Activated T-cell treated with anti-CD3 and anti-CD28 coated beads, Interleukin-2, amount 50 U/mL, for 24 hours (primary cell): ENCODE data around the gene ATP13A2.

Source experiments
- DNase-seq: peaks from one replicate; pipeline ENCODE4 v3.0.0-alpha.2; 2020
- H3K27ac Mint-ChIP-seq: 2 replicates; pipeline ENCODE4 v1.8.0; 2020; ENCODE audit warnings: mild to moderate bottlenecking, mixed read lengths
- H3K27me3 Mint-ChIP-seq: 2 replicates; pipeline ENCODE4 v1.8.0; 2020; ENCODE audit warnings: mixed read lengths
- H3K36me3 Mint-ChIP-seq: 2 replicates; pipeline ENCODE4 v1.8.0; 2020; ENCODE audit warnings: low read depth, mixed read lengths
- H3K4me1 Mint-ChIP-seq: 2 replicates; pipeline ENCODE4 v1.8.0; 2020; ENCODE audit warnings: low read depth, mixed read lengths
- H3K4me3 Mint-ChIP-seq: 2 replicates; pipeline ENCODE4 v1.8.0; 2020; ENCODE audit warnings: mild to moderate bottlenecking, moderate library complexity, mixed read lengths
- H3K9me3 Mint-ChIP-seq: 2 replicates; pipeline ENCODE4 v1.8.0; 2020; ENCODE audit warnings: mixed read lengths

The ATP13A2 gene

DNA sequence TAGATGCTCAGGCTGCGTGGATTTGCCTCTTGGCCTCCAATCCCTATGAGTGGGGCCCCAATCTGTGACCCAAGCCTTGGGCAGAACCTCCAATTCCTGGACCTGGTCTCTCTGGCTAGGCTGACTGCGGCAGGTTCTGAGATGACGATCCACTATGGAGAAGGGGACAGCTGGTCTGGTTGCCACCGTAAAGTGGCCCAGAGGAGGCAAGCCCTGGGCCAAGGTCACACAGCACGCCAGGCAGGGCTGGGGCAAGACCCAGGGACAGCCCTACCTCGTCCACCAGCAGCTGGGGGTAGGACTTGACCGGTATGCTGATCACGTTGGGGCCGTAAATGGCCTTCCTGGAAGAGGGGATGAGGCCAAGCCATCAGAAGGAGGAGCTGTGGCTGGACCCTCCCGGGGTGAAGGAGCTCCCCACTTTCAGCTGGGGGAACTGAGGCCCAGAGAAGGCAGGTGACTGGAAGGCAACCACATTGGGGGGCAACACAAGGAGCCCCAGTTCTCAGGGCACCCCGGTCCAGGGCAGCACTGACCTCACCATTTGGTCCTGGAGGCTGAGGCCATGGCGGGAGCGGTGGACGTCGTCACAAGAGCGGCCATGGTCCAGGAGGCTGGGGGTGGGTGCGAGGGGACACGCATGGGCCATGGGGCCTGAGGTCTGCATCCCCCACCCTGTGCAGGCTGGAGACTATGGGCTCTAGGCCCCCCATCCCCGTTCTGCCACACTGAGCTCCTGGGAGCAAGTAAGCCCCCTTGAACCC lies 9.8 kb downstream of the ATP13A2 start:
- Mint-ChIP-seq H3K9me3 (no peaks in the 10 kb centered on the region), H3K4me3 (no peak overlapping the region), H3K36me3 (peaks cover 77% of the 10 kb centered on the region), H3K27ac (no peak overlapping the region), H3K27me3 (no peaks in the 10 kb centered on the region), H3K4me1 (no peaks in the 10 kb centered on the region)
- DNase-seq = no peak

DNA sequence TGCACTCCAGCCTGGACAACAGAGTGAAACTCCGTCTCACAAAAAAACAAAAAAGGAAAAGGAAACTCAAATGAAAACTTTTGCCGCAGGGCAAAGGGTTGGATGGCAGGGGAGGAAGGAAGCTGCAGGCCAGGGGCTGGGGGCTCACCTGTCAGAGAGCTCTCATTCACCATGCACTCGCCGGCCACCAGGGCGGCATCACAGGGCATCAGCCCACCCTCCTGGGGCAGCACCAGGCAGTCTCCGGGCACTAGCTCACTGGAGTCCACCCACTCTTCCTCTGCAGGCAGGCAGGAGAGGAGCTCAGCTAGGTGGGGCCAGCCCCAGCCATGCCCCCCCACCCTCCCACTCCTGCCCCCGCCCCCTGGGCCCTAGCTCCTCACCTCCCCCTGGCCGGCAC lies 11.9 kb downstream of the ATP13A2 start:
- Mint-ChIP-seq H3K27ac (no peak overlapping the region), H3K4me3 (no peak overlapping the region), H3K27me3 (no peaks in the 10 kb centered on the region), H3K9me3 (no peaks in the 10 kb centered on the region), H3K4me1 (no peaks in the 10 kb centered on the region), H3K36me3 (peaks cover 77% of the 10 kb centered on the region)
- DNase-seq = no peak

DNA sequence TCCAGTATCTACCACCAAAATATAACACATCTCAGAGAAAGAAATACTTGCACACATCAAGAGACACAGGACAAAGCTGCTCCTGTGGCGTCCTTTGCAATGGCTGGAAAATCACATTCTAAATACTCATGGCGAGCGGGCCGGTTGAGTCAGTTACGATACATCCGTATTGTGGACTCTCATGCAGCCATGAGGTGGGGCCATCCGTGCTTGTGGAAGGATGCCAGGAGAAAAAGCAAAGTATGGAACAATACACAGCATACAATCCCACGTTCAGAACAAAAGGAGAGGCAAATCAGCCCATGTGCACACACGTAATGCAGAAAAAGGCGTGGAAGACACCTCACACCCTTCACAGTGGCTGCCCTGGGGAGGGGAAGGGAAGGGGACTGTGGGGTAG lies 13.1 kb downstream of the ATP13A2 start:
- Mint-ChIP-seq H3K9me3 (no peaks in the 10 kb centered on the region), H3K4me3 (no peak overlapping the region), H3K27ac (no peak overlapping the region), H3K27me3 (no peaks in the 10 kb centered on the region), H3K4me1 (no peaks in the 10 kb centered on the region), H3K36me3 (peaks cover 68% of the 10 kb centered on the region)
- DNase-seq = no peak

GRCh38 chr1:16996845-16997244 lies 14.9 kb downstream of the ATP13A2 start:
- Mint-ChIP-seq H3K9me3 (no peaks in the 10 kb centered on the region), H3K27me3 (no peaks in the 10 kb centered on the region), H3K36me3 (peaks cover 54% of the 10 kb centered on the region), H3K27ac (no peak overlapping the region), H3K4me3 (no peak overlapping the region), H3K4me1 (no peaks in the 10 kb centered on the region)
- no peak for DNase-seq

DNA sequence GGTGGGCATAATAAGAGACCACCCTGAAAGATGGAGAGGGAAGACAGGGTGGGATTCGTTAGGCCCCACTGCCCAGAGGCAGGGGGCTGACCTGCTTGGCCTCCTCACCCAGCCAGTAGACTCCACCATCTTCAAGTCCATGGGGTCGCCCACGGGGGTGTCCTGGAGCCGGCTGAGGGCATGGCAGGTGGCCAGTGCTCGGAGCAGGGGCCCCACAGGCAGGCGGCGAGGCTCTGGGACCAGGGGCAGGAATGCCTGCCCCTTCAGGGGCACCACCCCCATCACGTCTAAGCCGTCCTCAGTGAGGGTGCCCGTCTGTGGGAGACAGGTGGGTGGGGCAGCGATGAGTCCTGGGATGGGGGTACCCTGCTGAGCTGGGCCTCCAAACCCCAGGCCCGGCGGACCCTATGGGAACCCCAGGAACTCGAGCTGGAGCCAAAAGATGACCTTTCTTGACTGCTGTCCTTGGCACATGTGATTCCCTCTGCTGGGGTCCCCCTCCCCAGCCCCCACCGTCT lies 18.1 kb downstream of the ATP13A2 start:
- peaks cover 47% of the 10 kb centered on the region for H3K36me3 Mint-ChIP-seq

DNA sequence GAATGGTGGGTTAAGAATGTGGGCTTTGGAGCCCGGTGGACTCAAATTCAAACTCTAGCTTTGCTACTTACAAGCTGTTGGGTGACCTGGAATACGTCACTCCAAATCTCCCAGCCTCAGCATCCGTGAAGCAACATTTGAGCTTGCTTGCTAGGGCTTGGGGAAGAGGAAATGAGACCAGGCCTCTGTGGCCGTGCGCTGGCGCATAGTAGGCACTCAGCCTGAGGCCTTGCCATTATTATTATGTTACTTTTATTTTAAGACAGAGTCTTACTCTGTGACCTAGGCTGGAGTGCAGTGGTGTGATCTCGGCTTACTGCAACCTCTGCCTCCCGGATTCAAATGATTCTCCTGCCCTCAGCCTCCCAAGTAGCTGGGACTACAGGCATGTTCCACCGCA lies 19.1 kb downstream of the ATP13A2 start:
- no peaks in the 10 kb centered on the region for H3K9me3 Mint-ChIP-seq
- H3K4me3 Mint-ChIP-seq = no peak overlapping the region
- H3K27me3 Mint-ChIP-seq = no peaks in the 10 kb centered on the region
- no peaks in the 10 kb centered on the region for H3K4me1 Mint-ChIP-seq
- no peak for DNase-seq
- H3K36me3 Mint-ChIP-seq = peaks cover 46% of the 10 kb centered on the region
- H3K27ac Mint-ChIP-seq = no peak overlapping the region

More for the DNA sequence above, 18.1 kb downstream of the ATP13A2 start:
- no peak for DNase-seq
- Mint-ChIP-seq H3K27me3 (no peaks in the 10 kb centered on the region), H3K9me3 (no peaks in the 10 kb centered on the region), H3K4me1 (no peaks in the 10 kb centered on the region), H3K27ac (no peak overlapping the region), H3K4me3 (no peak overlapping the region)

GRCh38 chr1:16992102-16992501 lies 19.6 kb downstream of the ATP13A2 start:
- Mint-ChIP-seq H3K36me3 (peaks cover 49% of the 10 kb centered on the region), H3K4me3 (no peak overlapping the region), H3K9me3 (no peaks in the 10 kb centered on the region), H3K27ac (no peak overlapping the region), H3K27me3 (no peaks in the 10 kb centered on the region), H3K4me1 (no peaks in the 10 kb centered on the region)
- DNase-seq = no peak

DNA sequence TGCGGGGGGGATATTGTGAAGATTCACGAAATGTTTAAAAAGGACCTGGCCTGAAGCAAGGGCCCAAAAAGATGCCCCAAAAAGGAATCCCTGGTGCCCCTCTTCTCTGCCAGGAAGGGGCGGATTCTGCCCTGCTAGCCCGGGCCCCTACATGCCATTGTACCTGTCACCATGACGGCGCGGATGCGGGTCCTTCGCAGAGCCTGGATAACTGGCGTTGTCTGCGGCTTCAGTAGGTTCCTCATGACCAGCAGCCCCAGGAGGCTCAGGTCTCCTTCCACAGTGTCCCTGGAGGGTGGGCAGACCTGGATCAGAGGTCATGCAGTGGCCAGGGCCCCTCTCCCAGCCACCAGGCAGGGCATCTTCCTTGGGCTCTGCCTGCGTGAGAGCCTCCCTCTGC lies 20.2 kb downstream of the ATP13A2 start:
- Mint-ChIP-seq H3K36me3 (peaks cover 49% of the 10 kb centered on the region), H3K27ac (no peak overlapping the region), H3K4me1 (no peaks in the 10 kb centered on the region), H3K27me3 (no peaks in the 10 kb centered on the region), H3K4me3 (no peak overlapping the region), H3K9me3 (no peaks in the 10 kb centered on the region)
- no peak for DNase-seq

- no peaks in the 10 kb centered on the region for H3K27me3 Mint-ChIP-seq
- H3K27ac Mint-ChIP-seq = no peak overlapping the region
- H3K9me3 Mint-ChIP-seq = no peaks in the 10 kb centered on the region
- peaks cover 41% of the 10 kb centered on the region for H3K36me3 Mint-ChIP-seq
- no peak overlapping the region for H3K4me3 Mint-ChIP-seq
- H3K4me1 Mint-ChIP-seq = no peaks in the 10 kb centered on the region
- DNase-seq = no peak
These were observed 21.9 kb downstream of the ATP13A2 start for GRCh38 chr1:16989676-16990391.

DNA sequence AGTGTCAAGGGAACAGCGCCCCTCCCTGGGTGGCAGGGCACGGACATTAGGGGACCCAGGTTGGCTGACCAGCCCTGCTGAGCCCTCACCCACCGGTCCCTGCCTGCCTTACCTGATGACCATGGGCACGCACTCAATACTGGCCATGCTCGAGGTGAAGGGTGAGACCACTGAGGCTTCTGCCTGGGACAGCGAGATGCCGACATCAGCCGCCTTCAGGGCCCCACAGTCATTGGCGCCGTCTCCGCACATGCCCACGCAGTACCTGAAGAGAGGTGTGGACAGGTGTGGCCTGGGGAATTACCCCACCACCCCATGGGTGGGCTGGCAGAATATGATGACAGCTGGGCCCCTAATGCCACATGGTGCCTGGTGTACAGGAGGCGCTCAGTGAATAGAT lies 23.5 kb downstream of the ATP13A2 start:
- no peak overlapping the region for H3K4me3 Mint-ChIP-seq
- no peak overlapping the region for H3K27ac Mint-ChIP-seq
- H3K27me3 Mint-ChIP-seq = peaks cover 3% of the 10 kb centered on the region
- no peaks in the 10 kb centered on the region for H3K9me3 Mint-ChIP-seq
- peaks cover 38% of the 10 kb centered on the region for H3K36me3 Mint-ChIP-seq
- DNase-seq = no peak
- H3K4me1 Mint-ChIP-seq = no peaks in the 10 kb centered on the region

DNA sequence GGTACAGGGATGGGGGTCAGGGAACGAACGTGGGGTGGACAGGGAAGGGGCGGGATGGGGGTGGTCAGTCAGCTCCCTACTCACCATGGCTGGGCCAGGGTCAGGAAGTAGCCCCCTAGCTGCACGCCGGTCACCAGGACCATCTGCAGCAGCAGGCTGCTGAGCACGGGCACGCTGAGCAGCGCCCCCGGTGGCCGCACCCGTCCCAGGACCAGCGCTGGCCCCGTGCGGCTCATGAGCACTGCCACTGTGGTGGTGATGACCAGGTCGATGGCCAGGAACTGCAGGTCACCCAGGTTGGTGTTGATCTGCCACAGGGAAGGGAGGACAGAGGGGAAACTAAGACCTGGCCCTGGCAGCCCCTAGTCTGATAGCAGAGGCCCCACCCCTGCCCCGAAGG lies 24.8 kb downstream of the ATP13A2 start:
- H3K27me3 Mint-ChIP-seq = peaks cover 11% of the 10 kb centered on the region
- peaks cover 38% of the 10 kb centered on the region for H3K36me3 Mint-ChIP-seq
- H3K27ac Mint-ChIP-seq = no peak overlapping the region
- no peak for DNase-seq
- no peaks in the 10 kb centered on the region for H3K9me3 Mint-ChIP-seq
- H3K4me3 Mint-ChIP-seq = no peak overlapping the region
- H3K4me1 Mint-ChIP-seq = no peaks in the 10 kb centered on the region

GRCh38 chr1:16986560-16986959 lies 25.2 kb downstream of the ATP13A2 start:
- no peak overlapping the region for H3K27ac Mint-ChIP-seq
- no peak overlapping the region for H3K4me3 Mint-ChIP-seq
- H3K27me3 Mint-ChIP-seq = peaks cover 13% of the 10 kb centered on the region
- H3K9me3 Mint-ChIP-seq = no peaks in the 10 kb centered on the region
- DNase-seq = no peak
- peaks cover 38% of the 10 kb centered on the region for H3K36me3 Mint-ChIP-seq
- H3K4me1 Mint-ChIP-seq = no peaks in the 10 kb centered on the region

DNA sequence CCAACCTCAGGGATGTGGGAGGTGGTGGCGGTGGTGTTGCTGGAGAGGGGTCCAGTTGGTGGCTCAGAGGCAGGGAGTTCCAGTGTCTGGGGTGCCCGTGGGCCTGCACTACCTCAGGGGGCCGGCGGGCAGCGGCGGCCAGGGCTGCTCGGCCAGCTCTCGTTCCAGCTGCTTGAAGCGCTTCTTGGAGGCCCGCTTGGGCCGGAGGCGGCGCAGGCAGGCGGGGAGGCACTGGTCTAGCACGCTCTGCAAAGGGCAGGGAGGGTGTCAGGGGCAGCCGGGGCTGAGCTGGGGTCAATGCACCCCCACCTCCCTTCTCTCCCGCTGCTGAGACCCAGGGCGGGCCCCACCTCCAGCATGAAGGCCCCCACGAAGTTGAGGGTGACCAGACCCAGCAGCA lies 25.6 kb downstream of the ATP13A2 start:
- no peak overlapping the region for H3K4me3 Mint-ChIP-seq
- H3K27ac Mint-ChIP-seq = no peak overlapping the region
- peaks cover 18% of the 10 kb centered on the region for H3K27me3 Mint-ChIP-seq
- no peak for DNase-seq
- peaks cover 34% of the 10 kb centered on the region for H3K36me3 Mint-ChIP-seq
- peaks cover 2% of the 10 kb centered on the region for H3K4me1 Mint-ChIP-seq
- H3K9me3 Mint-ChIP-seq = no peaks in the 10 kb centered on the region

GRCh38 chr1:16984717-16985116 lies 27.0 kb downstream of the ATP13A2 start:
- DNase-seq = no peak
- Mint-ChIP-seq H3K9me3 (no peaks in the 10 kb centered on the region), H3K27me3 (peaks cover 24% of the 10 kb centered on the region), H3K4me3 (no peak overlapping the region), H3K27ac (no peak overlapping the region), H3K4me1 (peaks cover 7% of the 10 kb centered on the region), H3K36me3 (peaks cover 26% of the 10 kb centered on the region)

DNA sequence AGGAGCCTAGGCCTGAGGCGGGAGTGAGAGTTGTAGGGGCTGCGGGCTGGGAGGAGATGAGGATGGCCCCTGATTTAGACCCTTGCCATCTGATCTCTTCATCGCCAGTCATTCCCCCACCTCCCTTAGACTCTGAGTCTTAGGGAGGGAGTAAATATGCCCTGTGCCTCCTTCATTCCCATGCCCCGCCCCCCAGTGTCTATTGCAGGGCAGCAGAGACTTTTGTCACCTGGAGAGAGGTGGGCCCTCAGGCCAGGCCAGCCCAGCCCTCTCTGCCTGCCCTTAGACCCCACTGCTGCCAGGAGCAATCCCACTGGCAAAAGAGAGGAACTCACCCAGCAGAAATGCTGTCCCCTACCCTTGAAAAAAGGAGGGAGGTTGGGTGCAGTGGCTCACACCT lies 28.1 kb downstream of the ATP13A2 start:
- no peak overlapping the region for H3K4me3 Mint-ChIP-seq
- H3K36me3 Mint-ChIP-seq = peaks cover 21% of the 10 kb centered on the region
- H3K4me1 Mint-ChIP-seq = peaks cover 7% of the 10 kb centered on the region
- H3K27ac Mint-ChIP-seq = no peak overlapping the region
- peaks cover 29% of the 10 kb centered on the region for H3K27me3 Mint-ChIP-seq
- H3K9me3 Mint-ChIP-seq = no peaks in the 10 kb centered on the region
- DNase-seq = no peak
